ENCODE results near the gene LTBP1. TPM values are rescaled to one million over a fixed set of nuclear protein-coding genes. Genes with fewer than 3 reads are reported as not detected.

LTBP1 gene
- total and polyA plus RNA-seq, 4 donors, result 5.8 to 57.6 (median 10.2) TPM

DNA sequence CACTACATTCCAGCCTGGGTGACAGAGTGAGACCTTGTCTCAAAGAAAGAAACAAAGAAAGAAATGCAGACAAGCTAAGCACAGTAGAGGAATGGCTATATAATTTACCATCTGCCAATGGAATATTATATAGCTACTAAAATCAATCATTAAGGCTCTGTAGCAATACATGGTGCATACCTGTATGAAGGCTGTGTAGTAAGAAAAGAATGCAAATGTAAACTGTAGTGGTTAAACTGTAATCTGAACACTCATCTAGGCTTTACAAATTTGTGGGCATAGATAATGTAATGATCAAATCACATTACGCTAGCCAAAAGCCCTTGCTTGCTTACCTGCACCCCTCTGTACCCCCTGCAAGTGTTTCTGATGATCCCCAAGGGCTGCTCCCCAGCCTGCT, 230.9 kb downstream of the LTBP1 start:
- DNase-seq (ENCODE audit: low spot score), result no peak
- Histone ChIP-seq H3K9me3 (ENCODE audit: control insufficient read depth in 4 of 4, low read length in 3 of 4) (no peaks in the 10 kb centered on the region), H3K9ac (ENCODE audit: low read depth in 1 of 2, low read length in 2 of 2) (no peak overlapping the region), H3K27me3 (ENCODE audit: control insufficient read depth in 4 of 4, insufficient read depth in 4 of 4, low read length in 3 of 4) (no peaks in the 10 kb centered on the region), H3K4me3 (ENCODE audit: low read depth in 1 of 3, low read length in 3 of 3) (no peak overlapping the region), H3K36me3 (ENCODE audit: control insufficient read depth in 4 of 4, insufficient read depth in 3 of 4, low read depth in 1 of 4, low read length in 3 of 4) (peaks cover 0 to 3% (median 0%) of the 10 kb centered on the region in 4 donors), H3K4me1 (ENCODE audit: control insufficient read depth in 4 of 4, insufficient read depth in 4 of 4, low read length in 3 of 4) (no peaks in the 10 kb centered on the region), H3K27ac (ENCODE audit: low read depth in 1 of 2, low read length in 2 of 2) (no peak overlapping the region)
- TF ChIP-seq FOXA1 (IDR thresholded peaks at IDR 0.05) (no peak), SP1 (IDR thresholded peaks at IDR 0.05) (no peak), TAF1 (conservative IDR thresholded peaks at IDR 0.05) (no peak), YY1 (IDR thresholded peaks at IDR 0.05) (no peak), FOXA2 (IDR thresholded peaks at IDR 0.05) (no peak), JUND (IDR thresholded peaks at IDR 0.05) (no peak), ZBTB33 (IDR thresholded peaks at IDR 0.05) (no peak), GABPA (IDR thresholded peaks at IDR 0.05 in 1 of 2, conservative IDR thresholded peaks at IDR 0.05 in 1 of 2) (no peak)
- TF ChIP-seq, protein P1, sequence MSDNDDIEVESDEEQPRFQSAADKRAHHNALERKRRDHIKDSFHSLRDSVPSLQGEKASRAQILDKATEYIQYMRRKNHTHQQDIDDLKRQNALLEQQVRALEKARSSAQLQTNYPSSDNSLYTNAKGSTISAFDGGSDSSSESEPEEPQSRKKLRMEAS (IDR thresholded peaks at IDR 0.05), result no peak
- 55% methylated on average over 1 of the region's 1 CpG for WGBS

- no peak for DNase-seq (ENCODE audit: low spot score)
- H3K4me1 ChIP-seq (ENCODE audit: control insufficient read depth in 4 of 4, insufficient read depth in 4 of 4, low read length in 3 of 4), result no peaks in the 10 kb centered on the region
- H3K27me3 ChIP-seq (ENCODE audit: control insufficient read depth in 4 of 4, insufficient read depth in 4 of 4, low read length in 3 of 4), result no peaks in the 10 kb centered on the region
- H3K9me3 ChIP-seq (ENCODE audit: control insufficient read depth in 4 of 4, low read length in 3 of 4), result no peaks in the 10 kb centered on the region
- H3K4me3 ChIP-seq (ENCODE audit: low read depth in 1 of 3, low read length in 3 of 3), result no peak overlapping the region
- WGBS, result 94% methylated on average over 5 of the region's 5 CpGs
- H3K9ac ChIP-seq (ENCODE audit: low read depth in 1 of 2, low read length in 2 of 2), result no peak overlapping the region
- H3K27ac ChIP-seq (ENCODE audit: low read depth in 1 of 2, low read length in 2 of 2), result no peak overlapping the region
- TF ChIP-seq YY1 (IDR thresholded peaks at IDR 0.05), result no peak
- no peak for TF ChIP-seq FOXA2 (IDR thresholded peaks at IDR 0.05)
- TF ChIP-seq EGR1 (IDR thresholded peaks at IDR 0.05; ENCODE audit: low read depth in 2 of 2), result no peak
- peaks cover 0 to 3% (median 0%) of the 10 kb centered on the region in 4 donors for H3K36me3 ChIP-seq (ENCODE audit: control insufficient read depth in 4 of 4, insufficient read depth in 3 of 4, low read depth in 1 of 4, low read length in 3 of 4)
Measured at GRCh38 chr2:33178209-33178608, 231.5 kb downstream of the LTBP1 start.

DNA sequence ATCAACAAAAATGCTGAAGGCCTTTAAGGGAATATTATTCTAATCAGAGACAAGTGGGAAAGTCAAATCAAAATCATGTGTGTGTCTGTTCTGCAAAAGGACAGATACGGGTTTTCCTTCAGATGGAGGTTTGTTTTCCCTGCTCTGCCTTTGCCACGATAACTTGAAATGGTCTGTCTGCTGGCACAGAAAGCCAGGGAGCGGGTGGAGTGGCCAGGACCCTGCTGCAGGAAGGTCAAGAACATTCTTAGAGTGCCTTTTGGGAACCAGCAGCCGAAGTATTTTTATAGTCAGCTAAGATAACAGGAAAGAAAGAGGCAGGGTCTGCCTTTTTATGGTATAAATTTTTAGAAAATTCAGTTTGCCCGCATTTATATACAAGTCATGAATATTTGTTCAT, 234.2 kb downstream of the LTBP1 start:
- WGBS, result 83% methylated on average over 5 of the region's 5 CpGs
- DNase-seq (ENCODE audit: low spot score), result no peak
- Histone ChIP-seq H3K4me3 (ENCODE audit: low read depth in 1 of 3, low read length in 3 of 3) (no peak overlapping the region), H3K27ac (ENCODE audit: low read depth in 1 of 2, low read length in 2 of 2) (no peak overlapping the region), H3K4me1 (ENCODE audit: control insufficient read depth in 4 of 4, insufficient read depth in 4 of 4, low read length in 3 of 4) (no peaks in the 10 kb centered on the region), H3K9ac (ENCODE audit: low read depth in 1 of 2, low read length in 2 of 2) (no peak overlapping the region), H3K36me3 (ENCODE audit: control insufficient read depth in 4 of 4, insufficient read depth in 3 of 4, low read depth in 1 of 4, low read length in 3 of 4) (peaks cover 0 to 3% (median 0%) of the 10 kb centered on the region in 4 donors), H3K27me3 (ENCODE audit: control insufficient read depth in 4 of 4, insufficient read depth in 4 of 4, low read length in 3 of 4) (no peaks in the 10 kb centered on the region), H3K9me3 (ENCODE audit: control insufficient read depth in 4 of 4, low read length in 3 of 4) (no peaks in the 10 kb centered on the region)
- TF ChIP-seq, protein P2, sequence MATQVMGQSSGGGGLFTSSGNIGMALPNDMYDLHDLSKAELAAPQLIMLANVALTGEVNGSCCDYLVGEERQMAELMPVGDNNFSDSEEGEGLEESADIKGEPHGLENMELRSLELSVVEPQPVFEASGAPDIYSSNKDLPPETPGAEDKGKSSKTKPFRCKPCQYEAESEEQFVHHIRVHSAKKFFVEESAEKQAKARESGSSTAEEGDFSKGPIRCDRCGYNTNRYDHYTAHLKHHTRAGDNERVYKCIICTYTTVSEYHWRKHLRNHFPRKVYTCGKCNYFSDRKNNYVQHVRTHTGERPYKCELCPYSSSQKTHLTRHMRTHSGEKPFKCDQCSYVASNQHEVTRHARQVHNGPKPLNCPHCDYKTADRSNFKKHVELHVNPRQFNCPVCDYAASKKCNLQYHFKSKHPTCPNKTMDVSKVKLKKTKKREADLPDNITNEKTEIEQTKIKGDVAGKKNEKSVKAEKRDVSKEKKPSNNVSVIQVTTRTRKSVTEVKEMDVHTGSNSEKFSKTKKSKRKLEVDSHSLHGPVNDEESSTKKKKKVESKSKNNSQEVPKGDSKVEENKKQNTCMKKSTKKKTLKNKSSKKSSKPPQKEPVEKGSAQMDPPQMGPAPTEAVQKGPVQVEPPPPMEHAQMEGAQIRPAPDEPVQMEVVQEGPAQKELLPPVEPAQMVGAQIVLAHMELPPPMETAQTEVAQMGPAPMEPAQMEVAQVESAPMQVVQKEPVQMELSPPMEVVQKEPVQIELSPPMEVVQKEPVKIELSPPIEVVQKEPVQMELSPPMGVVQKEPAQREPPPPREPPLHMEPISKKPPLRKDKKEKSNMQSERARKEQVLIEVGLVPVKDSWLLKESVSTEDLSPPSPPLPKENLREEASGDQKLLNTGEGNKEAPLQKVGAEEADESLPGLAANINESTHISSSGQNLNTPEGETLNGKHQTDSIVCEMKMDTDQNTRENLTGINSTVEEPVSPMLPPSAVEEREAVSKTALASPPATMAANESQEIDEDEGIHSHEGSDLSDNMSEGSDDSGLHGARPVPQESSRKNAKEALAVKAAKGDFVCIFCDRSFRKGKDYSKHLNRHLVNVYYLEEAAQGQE (IDR thresholded peaks at IDR 0.05), result no peak
- TF ChIP-seq HNF4G (IDR thresholded peaks at IDR 0.05) (no peak), FOXA2 (IDR thresholded peaks at IDR 0.05) (no peak), HNF4A (conservative IDR thresholded peaks at IDR 0.05) (no peak), RXRA (IDR thresholded peaks at IDR 0.05) (no peak), RAD21 (IDR thresholded peaks at IDR 0.05) (no peak), EGR1 (IDR thresholded peaks at IDR 0.05; ENCODE audit: low read depth in 2 of 2) (no peak), FOXA1 (IDR thresholded peaks at IDR 0.05) (no peak), TAF1 (conservative IDR thresholded peaks at IDR 0.05) (no peak), CTCF (IDR thresholded peaks at IDR 0.05; ENCODE audit: low read depth, low read length, missing input control) (no peak), ZBTB33 (IDR thresholded peaks at IDR 0.05) (no peak), SP1 (IDR thresholded peaks at IDR 0.05) (no peak), JUND (IDR thresholded peaks at IDR 0.05) (no peak), GABPA (IDR thresholded peaks at IDR 0.05 in 1 of 2, conservative IDR thresholded peaks at IDR 0.05 in 1 of 2) (no peak), YY1 (IDR thresholded peaks at IDR 0.05) (no peak)
- TF ChIP-seq, protein P1 (IDR thresholded peaks at IDR 0.05), result no peak
- TF ChIP-seq, protein P3, sequence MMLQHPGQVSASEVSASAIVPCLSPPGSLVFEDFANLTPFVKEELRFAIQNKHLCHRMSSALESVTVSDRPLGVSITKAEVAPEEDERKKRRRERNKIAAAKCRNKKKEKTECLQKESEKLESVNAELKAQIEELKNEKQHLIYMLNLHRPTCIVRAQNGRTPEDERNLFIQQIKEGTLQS (IDR thresholded peaks at IDR 0.05), result no peak

Data from liver (tissue), 9 donors.